Memory B cell (primary cell): ENCODE results near the gene ITPRIPL2.

ENCODE experiments used
- ATAC-seq: fragments of 150-1000 bp; cut with Tn5 transposase; 2 replicates; pipeline ENCODE4 v1.10.0; 2021; ENCODE audit warnings: low read depth, mild to moderate bottlenecking, moderate library complexity
- DNase-seq, 2 donors: peaks; one replicate each; pipeline ENCODE4 v3.0.0; 2022; ENCODE audit warnings: low spot score in 2 of 2
- H3K27ac Mint-ChIP-seq: one replicate; pipeline ENCODE4 v1.8.0; 2022; ENCODE audit warnings: mild to moderate bottlenecking, moderate library complexity, mixed read lengths
- H3K27me3 Mint-ChIP-seq: one replicate; pipeline ENCODE4 v1.8.0; 2022; ENCODE audit warnings: mixed read lengths
- H3K36me3 Mint-ChIP-seq: one replicate; pipeline ENCODE4 v1.8.0; 2022; ENCODE audit warnings: mild to moderate bottlenecking, mixed read lengths
- H3K4me1 Mint-ChIP-seq: one replicate; pipeline ENCODE4 v1.8.0; 2022; ENCODE audit warnings: mixed read lengths
- H3K4me3 Mint-ChIP-seq: one replicate; pipeline ENCODE4 v1.8.0; 2022; ENCODE audit warnings: mild to moderate bottlenecking, moderate library complexity, mixed read lengths
- H3K9me3 Mint-ChIP-seq: one replicate; pipeline ENCODE4 v1.8.0; 2022; ENCODE audit warnings: mixed read lengths

ITPRIPL2 gene

GRCh38 chr16:19137201-19138128, 23.7 kb downstream of the ITPRIPL2 start:
- no peak overlapping the region for H3K4me3 Mint-ChIP-seq
- H3K36me3 Mint-ChIP-seq: no peaks in the 10 kb centered on the region
- no peaks in the 10 kb centered on the region for H3K9me3 Mint-ChIP-seq
- peaks cover 10% of the 10 kb centered on the region for H3K27me3 Mint-ChIP-seq
- DNase-seq (no peak), ATAC-seq (no peak)
- peaks cover 5% of the 10 kb centered on the region for H3K4me1 Mint-ChIP-seq
- H3K27ac Mint-ChIP-seq: no peak overlapping the region

- H3K36me3 Mint-ChIP-seq: no peaks in the 10 kb centered on the region
- no peaks in the 10 kb centered on the region for H3K4me1 Mint-ChIP-seq
- no peak overlapping the region for H3K4me3 Mint-ChIP-seq
- no peaks in the 10 kb centered on the region for H3K9me3 Mint-ChIP-seq
- ATAC-seq: no peak
- H3K27ac Mint-ChIP-seq: no peak overlapping the region
- DNase-seq: no peak
- H3K27me3 Mint-ChIP-seq: peaks cover 13% of the 10 kb centered on the region
Measured at GRCh38 chr16:19138601-19139000, 24.8 kb downstream of the ITPRIPL2 start.

GRCh38 chr16:19139436-19140091, 25.8 kb downstream of the ITPRIPL2 start:
- ATAC-seq: no peak
- peaks cover 15% of the 10 kb centered on the region for H3K27me3 Mint-ChIP-seq
- DNase-seq: no peak
- H3K4me1 Mint-ChIP-seq: no peaks in the 10 kb centered on the region
- no peak overlapping the region for H3K27ac Mint-ChIP-seq
- H3K36me3 Mint-ChIP-seq: no peaks in the 10 kb centered on the region
- H3K9me3 Mint-ChIP-seq: no peaks in the 10 kb centered on the region
- no peak overlapping the region for H3K4me3 Mint-ChIP-seq

- ATAC-seq: no peak
- H3K4me3 Mint-ChIP-seq: no peak overlapping the region
- peaks cover 15% of the 10 kb centered on the region for H3K27me3 Mint-ChIP-seq
- DNase-seq: no peak
- no peaks in the 10 kb centered on the region for H3K9me3 Mint-ChIP-seq
- no peak overlapping the region for H3K27ac Mint-ChIP-seq
- H3K4me1 Mint-ChIP-seq: no peaks in the 10 kb centered on the region
- no peaks in the 10 kb centered on the region for H3K36me3 Mint-ChIP-seq
Measured at GRCh38 chr16:19140396-19140795, 26.6 kb downstream of the ITPRIPL2 start.

GRCh38 chr16:19142939-19143598, 29.3 kb downstream of the ITPRIPL2 start:
- H3K9me3 Mint-ChIP-seq: peaks cover under 1% of the 10 kb centered on the region
- H3K4me3 Mint-ChIP-seq: no peak overlapping the region
- no peaks in the 10 kb centered on the region for H3K4me1 Mint-ChIP-seq
- no peaks in the 10 kb centered on the region for H3K36me3 Mint-ChIP-seq
- H3K27me3 Mint-ChIP-seq: peaks cover 16% of the 10 kb centered on the region
- no peak overlapping the region for H3K27ac Mint-ChIP-seq
- DNase-seq (no peak), ATAC-seq (no peak)

GRCh38 chr16:19143599-19143956, 29.8 kb downstream of the ITPRIPL2 start:
- Mint-ChIP-seq H3K4me1 (no peaks in the 10 kb centered on the region), H3K4me3 (no peak overlapping the region), H3K36me3 (no peaks in the 10 kb centered on the region), H3K27me3 (peaks cover 13% of the 10 kb centered on the region), H3K27ac (no peak overlapping the region), H3K9me3 (peaks cover 4% of the 10 kb centered on the region)
- ATAC-seq: no peak
- no peak for DNase-seq

GRCh38 chr16:19145010-19145409, 31.2 kb downstream of the ITPRIPL2 start:
- Mint-ChIP-seq H3K27me3 (peaks cover 13% of the 10 kb centered on the region), H3K9me3 (peaks cover 6% of the 10 kb centered on the region), H3K27ac (no peak overlapping the region), H3K36me3 (no peaks in the 10 kb centered on the region), H3K4me3 (no peak overlapping the region), H3K4me1 (no peaks in the 10 kb centered on the region)
- DNase-seq (no peak), ATAC-seq (no peak)

GRCh38 chr16:19147126-19147525, 33.4 kb downstream of the ITPRIPL2 start:
- no peak for DNase-seq
- ATAC-seq: no peak
- Mint-ChIP-seq H3K4me1 (no peaks in the 10 kb centered on the region), H3K9me3 (peaks cover 6% of the 10 kb centered on the region), H3K4me3 (no peak overlapping the region), H3K27ac (no peak overlapping the region), H3K36me3 (no peaks in the 10 kb centered on the region), H3K27me3 (peaks cover 12% of the 10 kb centered on the region)

GRCh38 chr16:19147627-19148026, 33.9 kb downstream of the ITPRIPL2 start:
- peaks cover 6% of the 10 kb centered on the region for H3K9me3 Mint-ChIP-seq
- no peaks in the 10 kb centered on the region for H3K4me1 Mint-ChIP-seq
- peaks cover 12% of the 10 kb centered on the region for H3K27me3 Mint-ChIP-seq
- DNase-seq (no peak), ATAC-seq (no peak)
- no peaks in the 10 kb centered on the region for H3K36me3 Mint-ChIP-seq
- no peak overlapping the region for H3K4me3 Mint-ChIP-seq
- H3K27ac Mint-ChIP-seq: no peak overlapping the region

GRCh38 chr16:19148189-19148588, 34.4 kb downstream of the ITPRIPL2 start:
- no peak for ATAC-seq
- no peaks in the 10 kb centered on the region for H3K4me1 Mint-ChIP-seq
- no peaks in the 10 kb centered on the region for H3K36me3 Mint-ChIP-seq
- H3K4me3 Mint-ChIP-seq: no peak overlapping the region
- H3K27ac Mint-ChIP-seq: no peak overlapping the region
- H3K27me3 Mint-ChIP-seq: peaks cover 12% of the 10 kb centered on the region
- no peak for DNase-seq
- H3K9me3 Mint-ChIP-seq: peaks cover 6% of the 10 kb centered on the region

- no peak for ATAC-seq
- no peak overlapping the region for H3K27ac Mint-ChIP-seq
- H3K9me3 Mint-ChIP-seq: peaks cover 9% of the 10 kb centered on the region
- H3K36me3 Mint-ChIP-seq: peaks cover 2% of the 10 kb centered on the region
- DNase-seq: no peak
- H3K4me3 Mint-ChIP-seq: no peak overlapping the region
- peaks cover 4% of the 10 kb centered on the region for H3K4me1 Mint-ChIP-seq
- H3K27me3 Mint-ChIP-seq: peaks cover 7% of the 10 kb centered on the region
Measured at GRCh38 chr16:19151310-19151709, 37.5 kb downstream of the ITPRIPL2 start.

- peaks cover 4% of the 10 kb centered on the region for H3K36me3 Mint-ChIP-seq
- no peak overlapping the region for H3K4me3 Mint-ChIP-seq
- H3K27me3 Mint-ChIP-seq: peaks cover 5% of the 10 kb centered on the region
- peaks cover 4% of the 10 kb centered on the region for H3K4me1 Mint-ChIP-seq
- peaks cover 12% of the 10 kb centered on the region for H3K9me3 Mint-ChIP-seq
- ATAC-seq (no peak), DNase-seq (no peak)
- no peak overlapping the region for H3K27ac Mint-ChIP-seq
Measured at GRCh38 chr16:19152042-19152441, 38.3 kb downstream of the ITPRIPL2 start.

- H3K27me3 Mint-ChIP-seq: peaks cover 3% of the 10 kb centered on the region
Measured at GRCh38 chr16:19153876-19154275, 40.1 kb downstream of the ITPRIPL2 start.

GRCh38 chr16:19162085-19162484, 48.3 kb downstream of the ITPRIPL2 start:
- H3K4me3 Mint-ChIP-seq: no peak overlapping the region
- DNase-seq (no peak), ATAC-seq (no peak)
- no peak overlapping the region for H3K27ac Mint-ChIP-seq
- peaks cover 5% of the 10 kb centered on the region for H3K27me3 Mint-ChIP-seq
- H3K4me1 Mint-ChIP-seq: no peaks in the 10 kb centered on the region
- peaks cover 5% of the 10 kb centered on the region for H3K36me3 Mint-ChIP-seq
- H3K9me3 Mint-ChIP-seq: peaks cover 6% of the 10 kb centered on the region

More at GRCh38 chr16:19153876-19154275, 40.1 kb downstream of the ITPRIPL2 start:
- ATAC-seq (no peak), DNase-seq (no peak)
- Mint-ChIP-seq H3K4me3 (no peak overlapping the region), H3K9me3 (peaks cover 6% of the 10 kb centered on the region), H3K27ac (no peak overlapping the region), H3K36me3 (peaks cover 4% of the 10 kb centered on the region), H3K4me1 (peaks cover 4% of the 10 kb centered on the region)
